Endothelial cell of umbilical vein (primary cell): ENCODE data around the gene DOCK8. TPM values are rescaled to one million over a fixed set of nuclear protein-coding genes. Genes with fewer than 3 reads are reported as not detected.
A peak's percentile ranks its signal among the peaks of the same experiment; 100 is the strongest.

ENCODE experiments used
- BruUV-seq: library from RNA; stranded (reverse); fragments of 400-500 nt; replicated peaks from 2 replicates; lab custom pipeline; 2021; lab: Mats Ljungman, UMichigan
- CTCF ChIA-PET: fragments of 300-600, 350-600 bp; sonication (Branson Sonifier 250); formaldehyde crosslinking; loops from one replicate; lab custom pipeline; 2021; ENCODE audit warnings: antibody characterized with exemption, inconsistent platforms; lab: Charles Lee
- POLR2A ChIA-PET: fragments of 300-600, 350-600 bp; sonication (Branson Sonifier 250); formaldehyde crosslinking; loops from one replicate; lab custom pipeline; 2021; ENCODE audit warnings: antibody characterized with exemption, inconsistent platforms; lab: Charles Lee
- DNase-seq: peaks from one replicate; pipeline ENCODE4 v3.0.0-alpha.2; 2011; ENCODE audit warnings: low read depth, low spot score
- FAIRE-seq: peaks from 2 replicates; lab custom pipeline; 2011; peaks lifted over from hg19 to GRCh38; lab: Jason Lieb, UNC
- H2AFZ ChIP-seq: 2 replicates; pipeline ENCODE4 v1.6.0; 2012; ENCODE audit warnings: low read depth, low read length, control low read depth, inconsistent platforms
- H3K27ac ChIP-seq: 2 replicates; pipeline ENCODE4 v1.5.1; 2011; ENCODE audit warnings: low read depth, mild to moderate bottlenecking, control low read depth, low read length, moderate library complexity; ENCODE audit not compliant: insufficient read depth
- H3K27me3 ChIP-seq, 2 experiments: 2 replicates each; pipeline versions ENCODE4 v1.6.0 to v1.6.1; 2011; ENCODE audit warnings: low read length in 2 of 2, mixed read lengths in 1 of 2; ENCODE audit not compliant: control insufficient read depth in 2 of 2, insufficient read depth in 2 of 2
- H3K36me3 ChIP-seq, 2 experiments: 2 replicates in 1 of 2; 3 replicates in 1 of 2; pipeline ENCODE4 v1.5.1; 2011; ENCODE audit warnings: low read length in 2 of 2, mild to moderate bottlenecking in 1 of 2, moderate library complexity in 1 of 2; ENCODE audit not compliant: control insufficient read depth in 2 of 2, insufficient read depth in 2 of 2; ENCODE audit errors: extremely low read depth in 1 of 2
- H3K4me1 ChIP-seq: 3 replicates; pipeline ENCODE4 v1.5.1; 2011; ENCODE audit warnings: mild to moderate bottlenecking, low read length; ENCODE audit not compliant: control insufficient read depth, insufficient read depth; ENCODE audit errors: extremely low read depth
- H3K4me2 ChIP-seq: 2 replicates; pipeline ENCODE4 v1.6.1; 2011; ENCODE audit warnings: low read length, control low read depth, mixed read lengths; ENCODE audit not compliant: insufficient read depth
- H3K4me3 ChIP-seq, 3 experiments: fragments of 200-600 bp in 1 of 3; sonication (generic), shearing (Covaris generic) in 1 of 3; replicated peaks in 1 of 3; 2 replicates each; pipeline ENCODE4 v1.5.1; 2011 to 2016; ENCODE audit warnings: control low read depth in 3 of 3, low read length in 3 of 3, mild to moderate bottlenecking in 2 of 3, inconsistent platforms in 1 of 3, low read depth in 1 of 3, moderate library complexity in 1 of 3; ENCODE audit not compliant: insufficient read depth in 1 of 3
- H3K79me2 ChIP-seq: 2 replicates; pipeline ENCODE4 v1.6.0; 2012; ENCODE audit warnings: low read length, inconsistent platforms; ENCODE audit not compliant: control insufficient read depth, insufficient read depth
- H3K9ac ChIP-seq: replicated peaks from 2 replicates; pipeline ENCODE3; 2011; ENCODE audit warnings: low read length, control low read depth; ENCODE audit not compliant: insufficient read depth; ENCODE audit errors: extremely low read depth
- H3K9me1 ChIP-seq: replicated peaks from 3 replicates; pipeline ENCODE4 v1.6.0; 2011; ENCODE audit warnings: mild to moderate bottlenecking, low read length; ENCODE audit not compliant: control insufficient read depth, insufficient read depth; ENCODE audit errors: extremely low read depth
- H3K9me3 ChIP-seq: replicated peaks from 2 replicates; pipeline ENCODE4 v1.5.1; 2012; ENCODE audit warnings: low read length, inconsistent platforms; ENCODE audit not compliant: control insufficient read depth, insufficient read depth
- H4K20me1 ChIP-seq: replicated peaks from 2 replicates; pipeline ENCODE3; 2011; ENCODE audit warnings: mild to moderate bottlenecking, low read length; ENCODE audit not compliant: control insufficient read depth, insufficient read depth; ENCODE audit errors: extremely low read depth
- EZH2 ChIP-seq: IDR thresholded peaks from 2 replicates; pipeline ENCODE4 v1.6.1; 2012; ENCODE audit warnings: borderline replicate concordance, low read depth, mild to moderate bottlenecking, moderate library complexity, low read length, inconsistent platforms; ENCODE audit not compliant: severe bottlenecking
- FOS ChIP-seq: IDR thresholded peaks from 2 replicates; pipeline ENCODE4 v1.6.1; 2011; ENCODE audit warnings: mild to moderate bottlenecking, low read length, moderate library complexity, borderline replicate concordance; ENCODE audit not compliant: insufficient read depth
- GATA2 ChIP-seq: IDR thresholded peaks from 2 replicates; pipeline ENCODE4 v1.7.0; 2011; ENCODE audit warnings: low read depth, mild to moderate bottlenecking, moderate library complexity, mixed read lengths, low read length; ENCODE audit not compliant: insufficient read length, insufficient read depth
- MYC ChIP-seq: IDR thresholded peaks from one replicate; pipeline ENCODE4 v1.6.1; 2011; ENCODE audit warnings: mild to moderate bottlenecking, low read depth, low read length
- POLR2AphosphoS5 ChIP-seq: IDR thresholded peaks from 2 replicates; pipeline ENCODE4 v1.6.1; 2012; ENCODE audit warnings: low read depth, mild to moderate bottlenecking, control low read depth, low read length, moderate library complexity; ENCODE audit not compliant: insufficient read depth
- dilution Hi-C: fragments of 300-500 bp; cut with MboI; formaldehyde crosslinking; loops from one replicate; pipeline ENCODE4 v1.15.0; 2019; ENCODE audit warnings: low sequenced_read_pairs; ENCODE audit not compliant: extremely low pct_ligation_motif_present
- intact Hi-C: fragments of 100-400 bp; cut with micrococcal nuclease; formaldehyde crosslinking; loops from one replicate; pipeline ENCODE4 v1.10.0; 2022
- polyA plus RNA-seq, 4 experiments: library from polyadenylated mRNA; depleted of rRNA in 3 of 4; stranded (reverse) in 3 of 4; unstranded in 1 of 4; fragments of >200 nt; gene quantifications; 2 replicates each; pipeline versions ENCODE4 v1.2.1 to v1.2.3, GENCODE V29; 2011 to 2012; ENCODE audit warnings: missing spikeins in 1 of 4
- total RNA-seq: library from RNA; stranded (reverse); gene quantifications from 2 replicates; pipeline ENCODE4 v1.2.3, GENCODE V29; 2021
- TF ChIP-seq, protein P1 (sequence below), 2 donors: IDR thresholded peaks; 1 replicate in 1 of 2; 2 replicates in 1 of 2; pipeline ENCODE4 v1.5.1; 2011; ENCODE audit warnings: low read length in 2 of 2, mild to moderate bottlenecking in 2 of 2, moderate library complexity in 2 of 2, control low read depth in 1 of 2, inconsistent platforms in 1 of 2, low read depth in 1 of 2; ENCODE audit not compliant: insufficient read depth in 1 of 2; ENCODE audit errors: extremely low read depth in 1 of 2

Gene DOCK8
- total and polyA plus RNA-seq, 2 donors (not counting 3 experiments of a cell fraction or from before 2014, with no cell fraction given), result 0.54 to 1.3 TPM

DNA sequence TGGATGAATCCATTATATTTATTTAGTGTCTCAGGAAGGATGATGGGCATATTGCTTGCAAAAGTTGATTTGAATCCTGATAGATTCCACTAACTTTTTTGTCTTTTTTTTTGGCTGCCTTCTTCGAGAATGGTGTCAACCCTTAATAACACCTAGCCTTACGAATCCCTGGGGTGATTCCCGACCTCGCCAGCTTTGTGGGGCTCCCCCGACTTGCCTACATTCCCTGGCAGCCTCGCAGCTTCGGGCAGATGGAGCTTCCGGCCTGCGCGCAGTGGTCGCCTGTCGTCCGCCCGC, 366 bp upstream of the DOCK8 start:
- dilution Hi-C loops, result no loop called here
- Histone ChIP-seq H3K4me3 (peak overlapping the region in 2 of 3 experiments; percentile 51 to 54), H4K20me1 (no peaks in the 10 kb centered on the region), H3K4me1 (peaks cover 3% of the 10 kb centered on the region), H3K36me3 (no peaks in the 10 kb centered on the region), H3K9me1 (no peaks in the 10 kb centered on the region), H3K9me3 (no peaks in the 10 kb centered on the region), H3K4me2 (peak overlapping the region; percentile 56), H3K27me3 (peaks cover 4 to 31% of the 10 kb centered on the region in 2 experiments), H3K79me2 (no peaks in the 10 kb centered on the region), H3K9ac (no peak overlapping the region), H3K27ac (no peak overlapping the region), H2AFZ (peak overlapping the region; percentile 83)
- DNase-seq (no peak), FAIRE-seq (peak; percentile 4)
- intact Hi-C loops, result loop anchor here (2.0 kb wide), 2 partner anchors 93 to 103 kb away; no protein-coding TSS in a partner anchor
- ChIA-PET CTCF (interaction anchor here (0.7 to 2.2 kb wide), 10 partner anchors 10 to 103 kb away, joined by 3 to 24 read pairs (median 6); no protein-coding TSS in a partner anchor), POLR2A (interaction anchor here (1.5 kb wide), 1 partner anchor 9 kb away, joined by 5 read pairs; no protein-coding TSS in a partner anchor)
- TF ChIP-seq MYC (no peak), GATA2 (no peak), POLR2AphosphoS5 (no peak)
- BruUV-seq, result no TSS peak

DNA sequence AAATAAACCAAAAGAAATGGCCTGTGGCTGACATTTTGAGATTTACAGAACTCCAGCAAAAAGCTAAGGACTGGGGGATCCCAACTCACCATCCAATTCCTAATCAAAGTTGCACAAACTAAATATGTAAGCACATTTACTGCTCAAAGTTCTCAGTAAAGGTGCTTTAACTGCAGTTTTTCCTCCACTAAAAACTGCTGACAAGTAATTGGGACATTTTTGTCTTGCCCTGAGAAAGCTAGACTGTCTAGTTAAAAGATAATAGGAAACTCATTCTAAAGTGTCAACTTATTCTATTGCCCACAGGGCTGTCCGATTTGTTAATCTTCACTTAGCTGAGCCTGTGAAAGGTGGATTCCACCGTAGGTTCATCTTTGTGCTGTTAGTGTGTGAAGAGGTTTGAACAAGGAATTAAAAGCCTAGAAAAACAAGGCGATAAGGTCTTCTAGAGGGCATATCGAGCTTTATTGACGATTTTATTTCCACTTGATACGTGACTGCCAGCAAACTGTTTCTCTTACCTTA, 1.0 kb downstream of the DOCK8 start:
- no peak for TF ChIP-seq EZH2
- TF ChIP-seq FOS, result no peak
- TF ChIP-seq POLR2AphosphoS5, result no peak
- no peak for TF ChIP-seq GATA2
- TF ChIP-seq, protein P1, sequence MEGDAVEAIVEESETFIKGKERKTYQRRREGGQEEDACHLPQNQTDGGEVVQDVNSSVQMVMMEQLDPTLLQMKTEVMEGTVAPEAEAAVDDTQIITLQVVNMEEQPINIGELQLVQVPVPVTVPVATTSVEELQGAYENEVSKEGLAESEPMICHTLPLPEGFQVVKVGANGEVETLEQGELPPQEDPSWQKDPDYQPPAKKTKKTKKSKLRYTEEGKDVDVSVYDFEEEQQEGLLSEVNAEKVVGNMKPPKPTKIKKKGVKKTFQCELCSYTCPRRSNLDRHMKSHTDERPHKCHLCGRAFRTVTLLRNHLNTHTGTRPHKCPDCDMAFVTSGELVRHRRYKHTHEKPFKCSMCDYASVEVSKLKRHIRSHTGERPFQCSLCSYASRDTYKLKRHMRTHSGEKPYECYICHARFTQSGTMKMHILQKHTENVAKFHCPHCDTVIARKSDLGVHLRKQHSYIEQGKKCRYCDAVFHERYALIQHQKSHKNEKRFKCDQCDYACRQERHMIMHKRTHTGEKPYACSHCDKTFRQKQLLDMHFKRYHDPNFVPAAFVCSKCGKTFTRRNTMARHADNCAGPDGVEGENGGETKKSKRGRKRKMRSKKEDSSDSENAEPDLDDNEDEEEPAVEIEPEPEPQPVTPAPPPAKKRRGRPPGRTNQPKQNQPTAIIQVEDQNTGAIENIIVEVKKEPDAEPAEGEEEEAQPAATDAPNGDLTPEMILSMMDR (IDR thresholded peaks at IDR 0.05; ENCODE audit: extremely low read depth in 1 of 2, insufficient read depth in 1 of 2, low read depth in 1 of 2, low read length in 2 of 2), result no peak
- H3K9me1 ChIP-seq, result no peaks in the 10 kb centered on the region
- no peaks in the 10 kb centered on the region for H3K79me2 ChIP-seq
- no peak overlapping the region for H2AFZ ChIP-seq
- BruUV-seq, result no TSS peak
- H4K20me1 ChIP-seq, result no peaks in the 10 kb centered on the region
- peaks cover 4 to 31% of the 10 kb centered on the region in 2 experiments for H3K27me3 ChIP-seq
- H3K9ac ChIP-seq, result no peak overlapping the region
- H3K4me2 ChIP-seq, result peak overlapping the region; percentile 56
- no peak overlapping the region for H3K27ac ChIP-seq
- H3K9me3 ChIP-seq, result no peaks in the 10 kb centered on the region
- ChIA-PET POLR2A (interaction anchor here (1.5 kb wide), 1 partner anchor 8 kb away, joined by 5 read pairs; no protein-coding TSS in a partner anchor), CTCF (interaction anchor here (1.1 to 2.2 kb wide), 9 partner anchors 9 to 794 kb away, joined by 3 to 24 read pairs (median 7); no protein-coding TSS in a partner anchor)
- peak overlapping the region in 1 of 3 experiments; percentile 54 for H3K4me3 ChIP-seq
- intact Hi-C loops, result loop anchor here (2.0 kb wide), 2 partner anchors 91 to 101 kb away; no protein-coding TSS in a partner anchor
- FAIRE-seq (no peak), DNase-seq (no peak)
- peaks cover 3% of the 10 kb centered on the region for H3K4me1 ChIP-seq
- dilution Hi-C loops, result no loop called here
- no peaks in the 10 kb centered on the region for H3K36me3 ChIP-seq
